HG03060 (cell line): ENCODE measurements around the gene DRAXIN.
"Not testable (repeated sequence)": the region's sequence is repeated elsewhere in the genome, so short reads cannot be mapped to it uniquely, and the experiment has no call there.

Experiments used
- ATAC-seq: cut with Tn5 transposase; IDR thresholded peaks from one replicate; pipeline ENCODE4 v1.9.1; 2021; ENCODE audit warnings: low read depth, moderate number of reproducible peaks; ENCODE audit not compliant: unreplicated experiment

DRAXIN gene, protein sequence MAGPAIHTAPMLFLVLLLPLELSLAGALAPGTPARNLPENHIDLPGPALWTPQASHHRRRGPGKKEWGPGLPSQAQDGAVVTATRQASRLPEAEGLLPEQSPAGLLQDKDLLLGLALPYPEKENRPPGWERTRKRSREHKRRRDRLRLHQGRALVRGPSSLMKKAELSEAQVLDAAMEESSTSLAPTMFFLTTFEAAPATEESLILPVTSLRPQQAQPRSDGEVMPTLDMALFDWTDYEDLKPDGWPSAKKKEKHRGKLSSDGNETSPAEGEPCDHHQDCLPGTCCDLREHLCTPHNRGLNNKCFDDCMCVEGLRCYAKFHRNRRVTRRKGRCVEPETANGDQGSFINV

GRCh38 chr1:11691302-11691914 lies at the start of gene DRAXIN:
Gene DRAXIN, plus strand, starts transcription at chr1:11691710. Its CDS starts 14,549 bp downstream, at chr1:11706259.
- ATAC-seq = no peak

DNA sequence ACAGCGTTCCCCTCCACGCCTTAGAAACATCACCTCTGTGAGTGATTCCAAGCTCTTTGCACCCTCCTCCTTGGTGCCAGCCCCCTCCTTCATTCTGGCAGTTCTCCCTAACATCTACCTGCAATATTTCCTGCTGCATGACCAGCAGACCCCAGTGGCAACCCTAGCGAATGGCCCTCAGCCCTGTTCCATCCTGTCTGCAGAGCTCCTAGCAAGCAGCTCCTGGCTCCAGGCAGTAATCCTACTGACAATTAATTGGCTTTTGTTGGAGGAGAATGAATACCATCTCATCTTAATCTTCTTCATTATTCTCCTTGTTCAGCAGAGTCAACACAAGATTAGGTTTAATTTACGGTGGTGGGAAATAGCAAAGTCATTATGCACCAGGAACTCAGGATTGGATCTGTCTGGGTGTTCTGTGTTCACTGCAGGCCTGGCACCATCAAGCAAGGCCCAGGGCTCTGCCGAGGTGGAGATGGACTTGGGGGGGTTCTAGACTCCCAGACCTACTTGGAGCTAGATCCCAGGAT lies 49.7 kb upstream of the DRAXIN start:
- no peak for ATAC-seq

DNA sequence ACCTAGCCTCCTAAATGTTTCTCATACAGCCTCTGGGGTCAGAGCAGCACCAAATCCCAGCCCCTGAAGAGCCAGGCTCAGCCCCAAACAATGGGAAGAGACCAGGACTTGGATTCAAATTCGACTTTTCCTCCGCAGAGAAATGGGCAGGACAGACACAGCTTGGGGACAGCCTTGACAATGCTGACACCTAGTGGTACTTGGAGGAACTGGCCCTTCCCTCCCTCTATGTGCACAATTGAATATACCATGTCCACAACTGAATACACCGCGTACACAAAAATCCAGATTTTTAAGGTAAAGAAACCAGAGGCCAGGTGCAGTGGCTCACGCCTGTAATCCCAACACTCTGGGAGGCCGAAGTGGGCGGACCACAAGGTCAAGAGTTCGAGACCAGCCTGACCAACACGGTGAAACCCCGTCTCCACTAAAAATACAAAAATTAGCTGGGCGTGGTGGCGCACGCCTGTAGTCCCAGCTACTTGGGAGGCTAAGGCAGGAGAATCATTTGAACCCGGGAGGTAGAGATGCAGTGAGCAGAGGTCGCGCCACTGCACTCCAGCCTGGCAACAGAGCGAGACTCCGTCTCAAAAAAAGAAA lies 49.0 kb upstream of the DRAXIN start:
- not testable (repeated sequence) for ATAC-seq

GRCh38 chr1:11643782-11644181 lies 47.7 kb upstream of the DRAXIN start:
- no peak for ATAC-seq

DNA sequence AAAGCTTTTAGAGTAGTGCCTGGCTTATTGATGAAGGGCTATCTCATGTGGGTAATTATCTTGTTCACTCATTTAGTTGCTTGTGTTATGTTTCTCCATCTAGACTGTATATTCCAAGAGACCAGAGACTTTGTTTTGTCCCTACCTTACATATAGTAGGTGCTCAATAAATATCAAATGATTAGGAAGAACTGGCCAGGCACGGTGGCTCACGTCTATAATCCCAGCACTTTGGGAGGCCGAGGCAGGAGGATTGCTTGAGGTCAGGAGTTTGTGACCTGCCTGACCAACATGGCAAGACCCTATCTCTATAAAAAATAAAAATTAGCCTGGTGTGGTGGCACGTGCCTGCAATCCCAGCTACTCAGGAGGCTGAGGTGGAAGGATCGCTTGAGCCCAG lies 46.2 kb upstream of the DRAXIN start:
- no peak for ATAC-seq

DNA sequence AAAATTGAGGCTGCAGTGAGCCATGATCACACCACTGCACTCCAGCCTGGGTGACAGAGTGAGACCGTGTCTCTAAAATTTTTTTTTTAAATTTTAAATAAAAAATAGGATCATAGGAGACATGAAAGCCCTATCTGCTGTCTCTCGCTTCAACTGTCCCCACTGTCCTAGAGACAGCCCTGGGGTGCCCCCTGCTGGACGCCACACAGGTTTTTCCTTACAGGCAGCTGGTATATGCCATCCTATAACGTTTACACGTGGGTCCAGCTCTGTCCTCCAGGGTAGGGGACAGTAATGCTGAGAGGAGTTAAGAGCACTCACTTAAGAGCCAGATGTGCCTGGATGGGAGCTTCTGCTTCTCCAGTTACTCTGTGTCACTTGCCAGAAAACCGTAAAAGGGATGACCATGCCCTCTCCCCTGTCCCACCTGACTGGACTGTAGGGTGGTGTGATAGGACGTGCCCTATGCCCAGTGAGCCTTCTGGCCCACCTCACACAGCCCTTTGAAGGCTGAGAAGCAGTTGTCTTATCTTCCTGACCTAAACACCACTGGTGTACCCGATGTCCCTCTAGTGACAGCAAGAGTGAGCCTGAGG lies 45.7 kb upstream of the DRAXIN start:
- no peak for ATAC-seq

GRCh38 chr1:11646317-11646716 lies 45.2 kb upstream of the DRAXIN start:
- ATAC-seq = no peak

DNA sequence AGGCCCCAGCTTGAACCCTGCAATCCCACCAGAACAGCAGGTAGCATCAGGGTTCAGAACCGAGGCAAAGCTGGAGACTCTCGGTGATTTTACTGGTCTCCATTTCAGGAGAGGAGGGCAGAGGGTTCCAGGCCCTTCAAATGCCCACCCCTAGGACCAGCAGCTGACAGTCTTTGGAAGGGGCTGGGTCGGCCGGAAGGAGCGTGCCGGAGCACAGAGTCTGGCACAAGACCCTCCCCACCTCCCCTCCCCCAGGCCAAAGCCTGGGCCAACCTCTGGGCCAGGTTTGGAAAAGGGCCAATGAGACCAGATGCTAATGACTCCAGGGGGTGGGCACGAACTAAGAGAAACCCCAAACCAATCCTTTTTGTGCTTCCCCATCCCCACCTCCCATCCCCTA lies 44.2 kb upstream of the DRAXIN start:
- ATAC-seq = no peak

- no peak for ATAC-seq
Measured at GRCh38 chr1:11648039-11648438, 43.5 kb upstream of the DRAXIN start.

- no peak for ATAC-seq
Measured at GRCh38 chr1:11648732-11649158, 42.8 kb upstream of the DRAXIN start.

GRCh38 chr1:11649237-11649623 lies 42.3 kb upstream of the DRAXIN start:
- ATAC-seq = no peak

GRCh38 chr1:11649624-11650330 lies 41.7 kb upstream of the DRAXIN start:
- no peak for ATAC-seq

DNA sequence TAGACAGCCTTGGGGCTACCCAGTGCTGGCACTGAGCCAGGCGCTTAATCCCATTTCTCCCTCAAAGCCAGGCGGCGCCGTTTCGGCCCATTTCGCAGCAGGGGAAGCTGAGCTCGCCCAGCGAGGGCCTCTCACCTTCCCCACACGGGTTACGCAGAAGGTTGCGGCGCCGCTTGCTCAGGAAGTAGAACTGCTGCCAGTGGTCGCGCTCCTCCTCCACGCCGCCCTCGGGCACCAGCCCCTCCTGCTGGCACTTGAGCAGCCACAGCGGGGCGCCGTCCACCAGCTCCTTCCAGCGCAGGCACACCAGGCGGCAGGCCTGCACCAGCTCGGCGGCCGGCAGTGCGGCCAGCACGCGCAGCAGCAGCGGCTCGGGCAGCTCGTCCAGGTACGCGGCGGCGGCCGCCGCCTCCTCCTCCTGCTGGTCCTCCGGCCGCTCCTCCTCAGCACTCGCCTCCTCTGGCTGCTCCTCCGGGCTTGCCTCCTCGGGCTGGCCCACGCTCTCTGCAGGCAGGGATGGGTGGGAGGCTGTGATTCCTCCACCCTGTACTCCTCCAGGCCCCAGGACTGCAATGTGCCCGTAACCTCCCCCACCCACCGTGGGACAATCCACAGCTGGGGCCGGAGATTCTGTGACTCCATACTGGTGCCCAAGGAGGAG lies 41.0 kb upstream of the DRAXIN start:
- ATAC-seq = no peak

GRCh38 chr1:11651017-11651416 lies 40.5 kb upstream of the DRAXIN start:
- no peak for ATAC-seq

DNA sequence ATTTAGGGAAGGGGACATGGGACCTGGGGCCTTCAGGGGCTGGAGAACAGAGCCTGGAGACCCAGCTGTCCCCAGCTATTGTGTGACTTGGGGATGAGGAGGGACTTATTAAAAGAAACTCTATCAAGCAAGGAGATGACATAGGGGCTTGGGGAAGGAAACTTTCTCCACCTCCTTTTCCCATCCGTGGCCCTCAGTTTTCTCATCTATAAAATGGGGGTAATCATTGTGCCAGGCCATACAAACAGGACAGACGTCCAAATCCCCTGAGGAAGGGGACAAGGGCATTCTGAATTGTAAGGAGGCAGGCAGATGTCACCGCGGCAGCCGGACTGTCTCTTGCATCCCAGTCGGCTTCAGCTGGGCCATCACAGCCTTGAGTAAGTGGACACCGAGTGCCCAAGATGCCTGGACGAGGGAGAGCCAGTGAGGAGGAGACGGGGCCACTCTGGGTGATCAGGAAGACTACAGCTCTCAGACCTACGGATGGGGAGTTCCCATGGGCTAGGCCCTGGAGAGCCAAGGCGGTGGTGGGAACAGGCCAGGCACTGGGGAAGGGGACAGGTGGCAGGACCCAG lies 39.2 kb upstream of the DRAXIN start:
- no peak for ATAC-seq

DNA sequence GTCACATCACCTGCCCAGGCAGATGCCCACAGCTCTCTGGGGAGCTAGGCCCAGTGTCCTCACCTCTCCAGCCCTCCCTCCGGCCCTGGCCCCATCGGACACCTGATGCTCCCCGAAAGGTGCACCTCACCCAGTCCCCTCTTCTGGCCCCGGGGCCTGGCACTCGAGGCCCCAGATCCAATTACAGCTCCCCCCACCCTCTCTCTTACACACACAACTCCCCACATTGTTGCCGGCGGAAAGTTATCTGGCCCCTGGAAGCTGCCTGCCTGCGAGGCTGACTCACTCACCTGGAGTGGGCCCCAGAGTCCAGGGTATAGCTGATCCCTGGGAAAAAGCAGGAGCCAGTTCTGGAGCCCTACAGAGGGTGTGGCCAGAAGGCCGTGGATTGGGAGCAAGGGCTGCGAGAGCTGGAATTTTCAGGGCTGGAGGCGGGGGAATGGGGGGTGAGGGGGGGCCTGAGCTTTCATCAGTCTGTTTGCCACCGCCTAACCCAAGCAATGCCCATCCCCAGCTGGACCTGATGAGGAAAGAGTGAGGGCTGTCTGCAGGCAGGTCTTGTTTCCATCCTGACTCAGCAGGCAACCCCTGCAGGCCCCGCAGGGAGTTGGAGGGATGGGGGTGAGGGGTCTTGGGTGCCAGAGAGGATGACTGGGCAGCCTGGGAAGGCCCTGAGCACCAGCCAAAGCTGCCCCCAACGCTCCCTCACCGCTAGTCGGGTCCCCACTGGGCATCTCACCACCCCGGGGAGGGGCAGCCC lies 38.2 kb upstream of the DRAXIN start:
- no peak for ATAC-seq

- no peak for ATAC-seq
Measured at GRCh38 chr1:11653861-11654136, 37.7 kb upstream of the DRAXIN start.

GRCh38 chr1:11654137-11654938 lies 37.2 kb upstream of the DRAXIN start, which contains the start of the genes FBXO2 and FBXO44:
Gene FBXO2, minus strand, starts transcription at chr1:11654429. Its CDS starts 89 bp downstream, at chr1:11654340.
Gene FBXO44, plus strand, starts transcription at chr1:11654877. Its CDS starts 959 bp downstream, at chr1:11655836.
- ATAC-seq = no peak
